K562 (cell line): ENCODE data around the gene TEDC1. TPM values are rescaled to one million over a fixed set of nuclear protein-coding genes. Genes with fewer than 3 reads are reported as not detected.
A peak's percentile ranks its signal among the peaks of the same experiment; 100 is the strongest.

ENCODE experiments used
- ATAC-seq: fragments of 200-7000 bp; cut with Tn5 transposase; 3 replicates; pipeline ENCODE4 v1.9.1; 2020; ENCODE audit warnings: moderate library complexity
- Bru-seq: library from RNA; stranded (reverse); fragments of 400-500 nt; gene quantifications from one replicate; lab custom pipeline; 2021; lab: Mats Ljungman, UMichigan
- BruChase-seq, 2 experiments: library from RNA; stranded (reverse); fragments of 400-500 nt; gene quantifications; one replicate each; lab custom pipeline; 2021; lab: Mats Ljungman, UMichigan
- BruUV-seq: library from RNA; stranded (reverse); fragments of 400-500 nt; replicated peaks from 2 replicates; lab custom pipeline; 2021; lab: Mats Ljungman, UMichigan
- CTCF ChIA-PET: fragments of 300-600 bp; formaldehyde crosslinking; extraction: SDS; loops from one replicate; lab custom pipeline; 2021; ENCODE audit warnings: low intra/inter-chr PET ratio; lab: Yijun Ruan, JAX
- POLR2A ChIA-PET: fragments of 300-600, 350-650 bp; sonication (Branson Sonifier 250); formaldehyde crosslinking; extraction: SDS; loops from one replicate; lab custom pipeline; 2021; ENCODE audit warnings: antibody characterized with exemption, inconsistent platforms; lab: Yijun Ruan, JAX
- DNase-seq, 4 experiments: peaks; one replicate each; pipeline versions ENCODE4 v3.0.0 to v3.0.0-alpha.2; 2011 to 2018; ENCODE audit warnings: low spot score in 3 of 4, mixed read lengths in 3 of 4; ENCODE audit errors: extremely low read depth in 1 of 4
- FAIRE-seq: peaks from 2 replicates; lab custom pipeline; 2011; peaks lifted over from hg19 to GRCh38; lab: Jason Lieb, UNC
- H2AFZ ChIP-seq: 2 replicates; pipeline ENCODE4 v1.6.0; 2011; ENCODE audit warnings: low read depth, low read length, control low read depth, inconsistent platforms
- H3K27ac ChIP-seq: fragments of 200-600 bp; 3 replicates; pipeline ENCODE4 v1.8.0; 2011; ENCODE audit warnings: low read depth, mild to moderate bottlenecking, control low read depth, inconsistent platforms, low read length, moderate library complexity, mixed read lengths; ENCODE audit errors: extremely low read depth
- H3K27me3 ChIP-seq, 2 experiments: fragments of 300-600 bp in 1 of 2; 2 replicates in 1 of 2; 3 replicates in 1 of 2; pipeline versions ENCODE4 v1.6.0 to v1.8.0; 2011; ENCODE audit warnings: inconsistent platforms in 2 of 2, low read length in 2 of 2, mild to moderate bottlenecking in 1 of 2, mixed read lengths in 1 of 2, moderate library complexity in 1 of 2; ENCODE audit not compliant: control insufficient read depth in 2 of 2, insufficient read depth in 2 of 2
- H3K36me3 ChIP-seq: fragments of 300-600 bp; 3 replicates; pipeline ENCODE4 v1.8.0; 2011; ENCODE audit warnings: mild to moderate bottlenecking, low read length, inconsistent platforms; ENCODE audit not compliant: control insufficient read depth, insufficient read depth
- H3K4me1 ChIP-seq, 2 experiments: fragments of 200-600 bp in 1 of 2; replicated peaks in 1 of 2; 2 replicates in 1 of 2; 3 replicates in 1 of 2; pipeline versions ENCODE4 v1.5.1 to v1.8.0; 2011; ENCODE audit warnings: inconsistent platforms in 2 of 2, low read length in 2 of 2, mild to moderate bottlenecking in 1 of 2, mixed read lengths in 1 of 2, moderate library complexity in 1 of 2; ENCODE audit not compliant: control insufficient read depth in 2 of 2, insufficient read depth in 2 of 2
- H3K4me2 ChIP-seq: 2 replicates; pipeline ENCODE4 v1.6.1; 2011; ENCODE audit warnings: low read length, control low read depth, inconsistent platforms, mixed read lengths; ENCODE audit not compliant: insufficient read depth
- H3K4me3 ChIP-seq: fragments of 200-600 bp; sonication (generic), shearing (Covaris generic); 2 replicates; pipeline ENCODE4 v1.5.1; 2016; ENCODE audit warnings: control low read depth, inconsistent platforms
- H3K79me2 ChIP-seq: fragments of 200-600 bp; 3 replicates; pipeline ENCODE4 v1.8.0; 2011; ENCODE audit warnings: low read length, inconsistent platforms; ENCODE audit not compliant: control insufficient read depth, insufficient read depth
- H3K9ac ChIP-seq, 2 experiments: 2 replicates each; pipeline versions ENCODE4 v1.6.0 to v1.6.1; 2011; ENCODE audit warnings: low read depth in 2 of 2, low read length in 2 of 2, control low read depth in 1 of 2, inconsistent platforms in 1 of 2, mild to moderate bottlenecking in 1 of 2, mixed read lengths in 1 of 2; ENCODE audit not compliant: insufficient read depth in 1 of 2
- H3K9me1 ChIP-seq: one replicate; pipeline ENCODE4 v1.6.0; 2011; ENCODE audit warnings: inconsistent platforms, mild to moderate bottlenecking, low read length, moderate library complexity; ENCODE audit not compliant: control insufficient read depth, insufficient read depth
- H3K9me3 ChIP-seq: replicated peaks from 2 replicates; pipeline ENCODE4 v1.5.1; 2011; ENCODE audit warnings: low read depth, low read length, inconsistent platforms; ENCODE audit not compliant: control insufficient read depth, insufficient read depth
- H4K20me1 ChIP-seq: replicated peaks from 2 replicates; pipeline ENCODE4 v1.6.1; 2011; ENCODE audit warnings: low read length, inconsistent platforms, mixed read lengths; ENCODE audit not compliant: control insufficient read depth, insufficient read depth
- HMGN3 ChIP-seq: IDR thresholded peaks from 2 replicates; pipeline ENCODE4 v1.6.1; 2011; ENCODE audit warnings: borderline replicate concordance, low read depth, mild to moderate bottlenecking, mixed read lengths, low read length; ENCODE audit not compliant: insufficient read length; ENCODE audit errors: extremely low read depth
- RNF2 ChIP-seq: sonication (generic); IDR thresholded peaks from 2 replicates; pipeline ENCODE4 v1.6.1; 2016
- ZBTB40 ChIP-seq, 2 experiments: fragments of 450-650 bp in 1 of 2; sonication (generic) in 1 of 2; formaldehyde crosslinking in 1 of 2; IDR thresholded peaks; 2 replicates each; pipeline versions ENCODE4 v1.7.1 to v1.9.0; 2016 to 2022; ENCODE audit warnings: inconsistent platforms in 1 of 2, mild to moderate bottlenecking in 1 of 2, missing genetic modification reagents in 1 of 2
- ZNF644 ChIP-seq: fragments of 200-800 bp; sonication (Bioruptor generic); IDR thresholded peaks from 2 replicates; pipeline ENCODE4 v1.6.1; 2016; ENCODE audit warnings: low read depth, missing genetic modification characterization, missing compliant biosample characterization
- WGBS: fragments of 100-300 bp; shearing (Covaris generic); methylation state at CpG from one replicate; pipeline ENCODE4 v1.1.6; 2016; ENCODE audit warnings: low coverage, mixed read lengths; ENCODE audit not compliant: insufficient coverage; ENCODE audit errors: missing lambda C conversion rate; 5-methylcytosine and 5-hydroxymethylcytosine counted together
- in situ Hi-C: fragments of 300-500 bp; cut with MboI; formaldehyde crosslinking; loops from 4 replicates; pipeline ENCODE4 v1.15.0; 2018; ENCODE audit warnings: inconsistent platforms, mixed read lengths
- intact Hi-C: fragments of 100-400 bp; cut with micrococcal nuclease; formaldehyde crosslinking; loops from 2 replicates; pipeline ENCODE4 v1.14.2; 2022
- long read RNA-seq, 3 experiments: library from polyadenylated mRNA in 2 of 3; library from RNA in 1 of 3; unstranded in 2 of 3; stranded (forward) in 1 of 3; transcript quantifications; one replicate each; pipeline ENCODE4 v2.0.0, GENCODE V29; 2019 to 2022
- polyA minus RNA-seq, 3 experiments: library from RNA; depleted of rRNA, polyadenylated mRNA; stranded (reverse); fragments of >200 nt; gene quantifications; 2 replicates each; pipeline ENCODE4 v1.2.3, GENCODE V29; 2011
- polyA plus RNA-seq, 8 experiments: library from polyadenylated mRNA; depleted of rRNA in 4 of 8; stranded (reverse) in 5 of 8; unstranded in 3 of 8; fragments of >200 nt; fragmentation: Nextera tagmentation in 2 of 8; fragmentation: Illumina TruSeq in 1 of 8; extraction: Ambion mirVana in 2 of 8; extraction: Trizol in 1 of 8; gene quantifications; 2 replicates each; pipeline versions ENCODE4 v1.2.1 to v1.2.3, GENCODE V29; 2011 to 2014; ENCODE audit warnings: inconsistent platforms in 1 of 8, missing spikeins in 1 of 8
- total RNA-seq, 7 experiments: library from RNA; depleted of rRNA in 6 of 7; stranded (reverse); fragments of >200 nt in 6 of 7; fragmentation: Illumina TruSeq in 2 of 7; extraction: Trizol in 2 of 7; gene quantifications; 2 replicates each; pipeline versions ENCODE4 v1.2.1 to v1.2.3, GENCODE V29; 2011 to 2021; ENCODE audit warnings: low replicate concordance in 1 of 7

Gene TEDC1
- 5.0 and 22.4 TPM in 2 replicates for total RNA-seq (2011; cell fraction: chromatin; rRNA removed; ENCODE audit: low replicate concordance)
- 19.2 and 23.0 TPM in 2 replicates for total RNA-seq (2011; cell fraction: nucleolus; rRNA removed)
- 7.6 and 10.1 TPM in 2 replicates for total RNA-seq (2011; cell fraction: nucleoplasm; rRNA removed)
- total RNA-seq (2014; rRNA removed), result 26.4 and 28.3 TPM in 2 replicates
- total RNA-seq (2014; rRNA removed; fragmentation: Illumina TruSeq; extraction: Trizol), result 0.64 and 0.84 TPM in 2 replicates
- total RNA-seq (2015; rRNA removed; fragmentation: Illumina TruSeq; extraction: Trizol), result 6.6 and 8.8 TPM in 2 replicates
- total RNA-seq (2021), result 20.1 and 25.7 TPM in 2 replicates
- polyA plus RNA-seq (2011; rRNA removed), result 5.9 and 6.6 TPM in 2 replicates
- polyA plus RNA-seq (2011; cell fraction: cytosol; rRNA removed), result 7.3 and 21.3 TPM in 2 replicates
- polyA plus RNA-seq (2011; cell fraction: nucleus; rRNA removed), result 19.1 and 36.6 TPM in 2 replicates
- polyA plus RNA-seq (2012), result 12.3 and 15.1 TPM in 2 replicates
- polyA plus RNA-seq (2014; fragmentation: Illumina TruSeq; extraction: Trizol), result 1.2 and 6.8 TPM in 2 replicates
- under 1 TPM; 0.21 to 0.25 TPM for polyA plus RNA-seq (2014; fragmentation: Nextera tagmentation; extraction: Ambion mirVana)
- 18.9 and 19.4 TPM in 2 replicates for polyA plus RNA-seq (2014; rRNA removed)
- polyA minus RNA-seq (2011; rRNA and poly(A)+ RNA removed), result 0.99 and 1.6 TPM in 2 replicates
- 7.5 and 8.6 TPM in 2 replicates for polyA minus RNA-seq (2011; cell fraction: cytosol; rRNA and poly(A)+ RNA removed)
- polyA minus RNA-seq (2011; cell fraction: nucleus; rRNA and poly(A)+ RNA removed), result 10.3 and 11.8 TPM in 2 replicates
- Bru-seq, nascent RNA, result percentile 57 among the genes with signal in this experiment
- BruChase-seq, experiment 1, labeled RNA remaining after a 2-hour chase, result percentile 46 among the genes with signal in this experiment
- BruChase-seq, experiment 2, labeled RNA remaining after a 6-hour chase, result percentile 44 among the genes with signal in this experiment
- long read RNA-seq, experiment 1, full-length matches to known transcripts, result 68 of 103 reads
- long read RNA-seq, experiment 1, partial matches to known transcripts, result 10 of 103 reads
- long read RNA-seq, experiment 1, other reads (novel, unspliced or antisense), result 25 of 103 reads
- long read RNA-seq, experiment 2, full-length matches to known transcripts, result 14 of 19 reads
- long read RNA-seq, experiment 2, partial matches to known transcripts, result 1 of 19 reads
- long read RNA-seq, experiment 2, other reads (novel, unspliced or antisense), result 4 of 19 reads
- long read RNA-seq, experiment 3, transcript TEDC1-204 (8 exons, 1,630 nt), result major isoform, 10 of 18 reads
- long read RNA-seq, experiment 3, partial matches to known transcripts, result 1 of 18 reads
- long read RNA-seq, experiment 3, other reads (novel, unspliced or antisense), result 3 of 18 reads

GRCh38 chr14:105490572-105491365, at the start of gene TEDC1:
TEDC1 (plus strand) TSS chr14:105491246; CDS start chr14:105491376, 130 bp downstream.
- no peaks in the 10 kb centered on the region for H3K9me1 ChIP-seq
- ChIA-PET POLR2A (interaction anchor here (1.9 kb wide), 1 partner anchor 9 kb away, joined by 12 read pairs; no protein-coding TSS in a partner anchor), CTCF (interaction anchor here (0.7 to 2.0 kb wide), 3 partner anchors 9 to 120 kb away, joined by 3 to 16 read pairs (median 5); no protein-coding TSS in a partner anchor)
- ATAC-seq (peak; percentile 90), FAIRE-seq (peak; percentile 99), DNase-seq (peak; percentile 84 to 98 (median 91))
- no TSS peak for BruUV-seq
- intact Hi-C loops (loop anchor here (2.0 kb wide), 2 partner anchors 120 to 190 kb away; partner anchors contain the start of gene BRF1), in situ Hi-C loops (no loop called here)
- peaks cover 2% of the 10 kb centered on the region; the same call in 1 of the 3 replicates for H3K36me3 ChIP-seq
- H3K9ac ChIP-seq, result peak within 1 kb of the TSS; percentile 71 to 94; a peak in 3 of 4 replicates
- H3K27me3 ChIP-seq, result no peaks in the 10 kb centered on the region
- H4K20me1 ChIP-seq, result peaks cover 6% of the 10 kb centered on the region
- H3K4me2 ChIP-seq, result peak within 1 kb of the TSS; percentile 73; the same call in 1 of the 2 replicates
- H3K4me1 ChIP-seq, result peaks cover 1 to 85% of the 10 kb centered on the region in 2 experiments
- H3K9me3 ChIP-seq, result no peaks in the 10 kb centered on the region
- H3K4me3 ChIP-seq, result peak within 1 kb of the TSS; percentile 83
- H3K27ac ChIP-seq, result peak within 1 kb of the TSS; percentile 87
- H2AFZ ChIP-seq, result peak within 1 kb of the TSS; percentile 90
- peaks cover 5% of the 10 kb centered on the region; the same call in 2 of the 3 replicates for H3K79me2 ChIP-seq
- 1% methylated on average over 27 of the region's 94 CpGs for WGBS
- TF ChIP-seq HMGN3 (peak; percentile 84), ZNF644 (tag) (peak; percentile 86), ZBTB40 (IDR thresholded peaks at IDR 0.05) (peak; percentile 99), ZBTB40 (CRISPR knock-in tag; IDR thresholded peaks at IDR 0.05) (no peak), RNF2 (peak; percentile 40; the same call in 1 of the 2 replicates)
